ENCODE data around the gene TTC12. TPM values are rescaled to one million over a fixed set of nuclear protein-coding genes. Genes with fewer than 3 reads are reported as not detected.

The TTC12 gene
- total and polyA plus RNA-seq, 2 of the 13 experiments (the other 11 are each of a cell fraction or from before 2014, with no cell fraction given): 5.4 to 11.6 TPM

DNA sequence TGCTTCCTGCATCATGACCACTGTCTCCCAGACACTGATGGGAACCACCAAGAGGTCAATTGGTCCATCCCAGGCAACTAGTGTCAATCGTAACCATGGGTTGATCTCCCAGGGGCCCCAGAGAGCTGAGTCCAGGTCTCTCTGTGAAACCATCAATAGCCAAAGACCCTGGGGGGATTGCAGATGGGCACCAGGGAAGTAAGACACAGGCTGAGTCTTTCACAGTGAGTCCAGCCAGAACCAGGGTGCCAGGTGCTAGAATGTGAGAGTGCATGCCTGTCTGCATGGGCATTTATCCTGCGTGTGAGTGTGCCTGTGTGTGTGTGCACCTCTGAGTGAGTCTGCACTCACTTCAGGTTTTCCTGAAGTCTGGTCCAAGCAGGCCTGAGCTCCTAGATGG, 45.3 kb upstream of the TTC12 start:
- BruUV-seq (replicated peaks): no TSS peak
- intact Hi-C loops (cut with micrococcal nuclease; ENCODE audit: unreplicated experiment) (no loop called here), in situ Hi-C loops (cut with HindIII; ENCODE audit: extremely low pct_ligation_motif_present, low pct_unique_long_range_greater_than_20kb) (no loop called here)
- H4K20me1 ChIP-seq (ENCODE audit: insufficient read depth, low read length): no peaks in the 10 kb centered on the region
- no peak for ATAC-seq
- H2AFZ ChIP-seq (ENCODE audit: low read length): no peak overlapping the region
- no peak for DNase-seq (ENCODE audit: low spot score)
- H3K27me3 ChIP-seq (ENCODE audit: control insufficient read depth in 1 of 2, insufficient read depth in 2 of 2, low read length in 2 of 2): peaks cover 1 to 7% of the 10 kb centered on the region in 2 experiments; a peak in 3 of 5 replicates
- no peaks in the 10 kb centered on the region for H3K36me3 ChIP-seq (replicated peaks in 1 of 2; ENCODE audit: control insufficient read depth in 1 of 2, insufficient read depth in 2 of 2, low read length in 2 of 2)
- H3K4me2 ChIP-seq (ENCODE audit: low read depth, low read length): no peak overlapping the region
- CTCF ChIA-PET (ENCODE audit: low intra/inter-chr PET ratio, low total read pairs): no interaction called here
- no peak for FAIRE-seq
- POLR2A ChIA-PET: no interaction called here
- H3K9me3 ChIP-seq (ENCODE audit: low read length): no peaks in the 10 kb centered on the region
- TF ChIP-seq, protein P1, sequence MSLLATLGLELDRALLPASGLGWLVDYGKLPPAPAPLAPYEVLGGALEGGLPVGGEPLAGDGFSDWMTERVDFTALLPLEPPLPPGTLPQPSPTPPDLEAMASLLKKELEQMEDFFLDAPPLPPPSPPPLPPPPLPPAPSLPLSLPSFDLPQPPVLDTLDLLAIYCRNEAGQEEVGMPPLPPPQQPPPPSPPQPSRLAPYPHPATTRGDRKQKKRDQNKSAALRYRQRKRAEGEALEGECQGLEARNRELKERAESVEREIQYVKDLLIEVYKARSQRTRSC (CRISPR knock-in tag; IDR thresholded peaks at IDR 0.05; ENCODE audit: low read depth): no peak
- TF ChIP-seq RELA (CRISPR knock-in tag; IDR thresholded peaks at IDR 0.05): no peak
- 33% methylated on average over 1 of the region's 2 CpGs for WGBS (ENCODE audit: low lambda C conversion rate)
- H3K27ac ChIP-seq (ENCODE audit: extremely low read length, insufficient read depth, low read length): no peak overlapping the region
- no peak overlapping the region for H3K9ac ChIP-seq (ENCODE audit: insufficient read depth, low read depth, low read length)
- no peak overlapping the region for H3K4me3 ChIP-seq (replicated peaks in 1 of 3; ENCODE audit: insufficient read depth in 1 of 3, low read depth in 2 of 3, low read length in 3 of 3)
- H3K79me2 ChIP-seq (ENCODE audit: insufficient read depth, low read length): no peaks in the 10 kb centered on the region
- H3K4me1 ChIP-seq (ENCODE audit: insufficient read depth, low read length): no peaks in the 10 kb centered on the region

DNA sequence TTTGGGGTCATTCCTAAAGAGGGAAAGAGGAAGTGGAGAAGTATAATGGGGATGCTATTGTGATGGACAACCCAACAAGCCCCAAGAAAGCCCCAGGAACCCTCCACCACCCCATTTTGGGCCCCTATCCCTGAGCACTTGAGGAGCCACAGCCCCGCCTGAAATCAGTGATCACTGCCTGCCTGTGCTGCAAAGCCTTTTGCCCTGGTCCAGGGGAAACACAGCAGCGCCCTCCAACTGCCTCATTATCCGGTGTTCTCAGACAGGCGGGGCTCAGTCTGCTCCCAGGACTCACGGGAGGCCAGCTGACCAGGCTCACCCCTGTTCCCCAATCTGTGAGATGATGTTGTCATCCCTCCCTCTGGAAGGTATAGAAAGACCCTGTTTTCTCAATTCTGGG, 44.7 kb upstream of the TTC12 start:
- no peak overlapping the region for H3K4me3 ChIP-seq (replicated peaks in 1 of 3; ENCODE audit: insufficient read depth in 1 of 3, low read depth in 2 of 3, low read length in 3 of 3)
- ChIA-PET POLR2A (no interaction called here), CTCF (ENCODE audit: low intra/inter-chr PET ratio, low total read pairs) (no interaction called here)
- intact Hi-C loops (cut with micrococcal nuclease; ENCODE audit: unreplicated experiment) (no loop called here), in situ Hi-C loops (cut with HindIII; ENCODE audit: extremely low pct_ligation_motif_present, low pct_unique_long_range_greater_than_20kb) (no loop called here)
- ATAC-seq (no peak), DNase-seq (ENCODE audit: low spot score) (no peak), FAIRE-seq (no peak)
- no peaks in the 10 kb centered on the region for H4K20me1 ChIP-seq (ENCODE audit: insufficient read depth, low read length)
- no peaks in the 10 kb centered on the region for H3K79me2 ChIP-seq (ENCODE audit: insufficient read depth, low read length)
- WGBS (ENCODE audit: low lambda C conversion rate): no CpG with 5 or more reads among the region's 5 CpGs
- H3K27me3 ChIP-seq (ENCODE audit: control insufficient read depth in 1 of 2, insufficient read depth in 2 of 2, low read length in 2 of 2): peaks cover 0 to 10% of the 10 kb centered on the region in 2 experiments; a peak in 3 of 5 replicates
- no peak overlapping the region for H2AFZ ChIP-seq (ENCODE audit: low read length)
- no peak overlapping the region for H3K9ac ChIP-seq (ENCODE audit: insufficient read depth, low read depth, low read length)
- BruUV-seq (replicated peaks): no TSS peak
- no peak overlapping the region for H3K4me2 ChIP-seq (ENCODE audit: low read depth, low read length)
- H3K4me1 ChIP-seq (ENCODE audit: insufficient read depth, low read length): no peaks in the 10 kb centered on the region
- no peaks in the 10 kb centered on the region for H3K9me3 ChIP-seq (ENCODE audit: low read length)
- TF ChIP-seq ZNF773 (CRISPR knock-in tag; IDR thresholded peaks at IDR 0.05; ENCODE audit: borderline replicate concordance): no peak
- TF ChIP-seq ZNF766 (CRISPR knock-in tag; IDR thresholded peaks at IDR 0.05; ENCODE audit: borderline replicate concordance): no peak
- TF ChIP-seq ZNF772 (CRISPR knock-in tag; IDR thresholded peaks at IDR 0.05): no peak
- no peak for TF ChIP-seq ZNF260 (CRISPR knock-in tag; IDR thresholded peaks at IDR 0.05; ENCODE audit: borderline replicate concordance, low read depth)
- TF ChIP-seq KDM6A (CRISPR knock-in tag; IDR thresholded peaks at IDR 0.05; ENCODE audit: low read depth): no peak
- no peak for TF ChIP-seq ZNF460 (CRISPR knock-in tag; IDR thresholded peaks at IDR 0.05; ENCODE audit: borderline replicate concordance)
- no peak for TF ChIP-seq NFE2L2 (IDR thresholded peaks at IDR 0.05; ENCODE audit: low read length)
- no peak for TF ChIP-seq MAFF (IDR thresholded peaks at IDR 0.05; ENCODE audit: low read depth, low read length)
- H3K27ac ChIP-seq (ENCODE audit: extremely low read length, insufficient read depth, low read length): no peak overlapping the region
- no peaks in the 10 kb centered on the region for H3K36me3 ChIP-seq (replicated peaks in 1 of 2; ENCODE audit: control insufficient read depth in 1 of 2, insufficient read depth in 2 of 2, low read length in 2 of 2)

Data from HepG2 (cell line).